Smooth muscle cell (in vitro differentiated cells): Measurements from ENCODE around the gene TTYH1. TPM values are rescaled to one million over a fixed set of nuclear protein-coding genes. Genes with fewer than 3 reads are reported as not detected.

ENCODE experiments used
- DNase-seq: peaks from one replicate; lab custom pipeline; 2025; ENCODE audit not compliant: unreplicated experiment; lab: John Stamatoyannopoulos, UW
- H2AFZ ChIP-seq: fragments of 200-600 bp; sonication (generic); 2 replicates; pipeline ENCODE4 v1.6.0; 2016; ENCODE audit warnings: antibody characterized with exemption, low read depth, mild to moderate bottlenecking
- H3F3A ChIP-seq: fragments of 200-600 bp; sonication (generic); 2 replicates; pipeline ENCODE4 v1.6.0; 2017; ENCODE audit warnings: antibody characterized with exemption, low read depth
- H3K27ac ChIP-seq: fragments of 200-600 bp; sonication (generic); 2 replicates; pipeline ENCODE4 v1.5.1; 2016; ENCODE audit warnings: low read depth, mild to moderate bottlenecking
- H3K27me3 ChIP-seq: fragments of 200-600 bp; sonication (generic); 2 replicates; pipeline ENCODE4 v1.6.1; 2016; ENCODE audit warnings: low read depth, mild to moderate bottlenecking
- H3K36me3 ChIP-seq: fragments of 200-600 bp; sonication (generic); 2 replicates; pipeline ENCODE4 v1.5.1; 2016; ENCODE audit warnings: low read depth
- H3K4me1 ChIP-seq: fragments of 200-600 bp; sonication (generic); 2 replicates; pipeline ENCODE4 v1.5.1; 2016; ENCODE audit warnings: low read depth
- H3K4me2 ChIP-seq: fragments of 200-600 bp; sonication (generic); 2 replicates; pipeline ENCODE4 v1.6.0; 2016; ENCODE audit warnings: mild to moderate bottlenecking
- H3K4me3 ChIP-seq: fragments of 200-600 bp; sonication (generic); 2 replicates; pipeline ENCODE4 v1.5.1; 2016; ENCODE audit warnings: mild to moderate bottlenecking
- H3K79me2 ChIP-seq: fragments of 200-600 bp; sonication (generic); 2 replicates; pipeline ENCODE4 v1.6.0; 2016; ENCODE audit warnings: low read depth, mild to moderate bottlenecking
- H3K9ac ChIP-seq: fragments of 200-600 bp; sonication (generic); 2 replicates; pipeline ENCODE4 v1.6.0; 2016; ENCODE audit warnings: low read depth
- H3K9me3 ChIP-seq: fragments of 200-600 bp; sonication (generic); replicated peaks from 2 replicates; pipeline ENCODE4 v1.5.1; 2016; ENCODE audit warnings: low read depth
- H4K20me1 ChIP-seq: fragments of 200-600 bp; sonication (generic); 2 replicates; pipeline ENCODE4 v1.6.0; 2016; ENCODE audit warnings: low read depth
- WGBS: methylation state at CpG from one replicate; pipeline ENCODE4 v1.1.7; 2016; ENCODE audit warnings: low lambda C conversion rate; 5-methylcytosine and 5-hydroxymethylcytosine counted together
- polyA plus RNA-seq: library from polyadenylated mRNA; unstranded; fragments of >200 nt; fragmentation: Nextera tagmentation; extraction: Ambion mirVana; gene quantifications from 2 replicates; pipeline ENCODE4 v1.2.1, GENCODE V29; 2016
- total RNA-seq: library from RNA; depleted of rRNA; stranded (reverse); fragments of >200 nt; gene quantifications from 2 replicates; pipeline ENCODE4 v1.2.3, GENCODE V29; 2014
- TF ChIP-seq, protein P1 (sequence below): fragments of 200-600 bp; sonication (generic); IDR thresholded peaks from 2 replicates; pipeline ENCODE4 v1.5.1; 2017; ENCODE audit warnings: borderline replicate concordance, mild to moderate bottlenecking, antibody characterized with exemption; ENCODE audit not compliant: insufficient read depth, poor library complexity, severe bottlenecking

The TTYH1 gene
- total and polyA plus RNA-seq, 2 experiments from 2014 or later: 0.40 to 0.65 TPM

DNA sequence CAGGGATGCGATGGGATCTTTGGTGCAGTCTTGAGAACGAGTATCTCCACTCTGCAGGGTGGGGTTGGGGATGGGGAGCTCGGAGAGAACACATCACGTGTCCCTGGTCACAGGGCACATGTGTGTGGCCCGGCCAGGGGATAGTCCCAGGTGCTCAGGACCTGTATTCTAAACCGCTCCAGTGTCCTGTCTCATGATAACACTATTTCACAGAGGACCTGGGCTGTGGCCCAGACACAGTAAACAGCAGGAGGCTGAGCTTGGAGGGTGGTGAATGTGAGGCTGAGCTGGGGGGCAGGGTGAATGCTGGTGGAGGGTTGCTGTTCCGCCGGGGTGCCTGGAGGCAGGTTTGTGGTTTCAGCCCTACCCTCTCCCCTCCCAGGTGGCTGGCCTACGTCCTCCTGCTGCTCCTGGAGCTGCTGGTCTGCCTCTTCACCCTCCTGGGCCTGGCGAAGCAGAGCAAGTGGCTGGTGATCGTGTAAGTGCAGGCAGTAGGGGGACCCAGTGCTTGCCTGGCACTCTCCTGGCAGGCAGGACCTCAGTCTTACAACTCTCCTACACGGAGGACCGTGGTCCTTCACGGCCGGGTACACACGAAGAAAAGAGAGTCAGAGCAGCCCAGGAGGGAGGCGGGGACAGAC lies 11.1 kb downstream of the TTYH1 start:
- no peaks in the 10 kb centered on the region for H3K36me3 ChIP-seq
- no peak overlapping the region for H3K4me2 ChIP-seq
- H3F3A ChIP-seq: no peaks in the 10 kb centered on the region
- TF ChIP-seq, protein P1, sequence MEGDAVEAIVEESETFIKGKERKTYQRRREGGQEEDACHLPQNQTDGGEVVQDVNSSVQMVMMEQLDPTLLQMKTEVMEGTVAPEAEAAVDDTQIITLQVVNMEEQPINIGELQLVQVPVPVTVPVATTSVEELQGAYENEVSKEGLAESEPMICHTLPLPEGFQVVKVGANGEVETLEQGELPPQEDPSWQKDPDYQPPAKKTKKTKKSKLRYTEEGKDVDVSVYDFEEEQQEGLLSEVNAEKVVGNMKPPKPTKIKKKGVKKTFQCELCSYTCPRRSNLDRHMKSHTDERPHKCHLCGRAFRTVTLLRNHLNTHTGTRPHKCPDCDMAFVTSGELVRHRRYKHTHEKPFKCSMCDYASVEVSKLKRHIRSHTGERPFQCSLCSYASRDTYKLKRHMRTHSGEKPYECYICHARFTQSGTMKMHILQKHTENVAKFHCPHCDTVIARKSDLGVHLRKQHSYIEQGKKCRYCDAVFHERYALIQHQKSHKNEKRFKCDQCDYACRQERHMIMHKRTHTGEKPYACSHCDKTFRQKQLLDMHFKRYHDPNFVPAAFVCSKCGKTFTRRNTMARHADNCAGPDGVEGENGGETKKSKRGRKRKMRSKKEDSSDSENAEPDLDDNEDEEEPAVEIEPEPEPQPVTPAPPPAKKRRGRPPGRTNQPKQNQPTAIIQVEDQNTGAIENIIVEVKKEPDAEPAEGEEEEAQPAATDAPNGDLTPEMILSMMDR: no peak
- WGBS: 75% methylated on average over 16 of the region's 17 CpGs
- H3K4me1 ChIP-seq: peaks cover 24% of the 10 kb centered on the region
- peaks cover under 1% of the 10 kb centered on the region for H4K20me1 ChIP-seq
- H3K79me2 ChIP-seq: no peaks in the 10 kb centered on the region
- no peak for DNase-seq
- H3K4me3 ChIP-seq: no peak overlapping the region
- no peak overlapping the region for H2AFZ ChIP-seq
- no peaks in the 10 kb centered on the region for H3K9me3 ChIP-seq
- H3K27me3 ChIP-seq: peaks cover 5% of the 10 kb centered on the region
- H3K9ac ChIP-seq: no peak overlapping the region
- H3K27ac ChIP-seq: no peak overlapping the region

DNA sequence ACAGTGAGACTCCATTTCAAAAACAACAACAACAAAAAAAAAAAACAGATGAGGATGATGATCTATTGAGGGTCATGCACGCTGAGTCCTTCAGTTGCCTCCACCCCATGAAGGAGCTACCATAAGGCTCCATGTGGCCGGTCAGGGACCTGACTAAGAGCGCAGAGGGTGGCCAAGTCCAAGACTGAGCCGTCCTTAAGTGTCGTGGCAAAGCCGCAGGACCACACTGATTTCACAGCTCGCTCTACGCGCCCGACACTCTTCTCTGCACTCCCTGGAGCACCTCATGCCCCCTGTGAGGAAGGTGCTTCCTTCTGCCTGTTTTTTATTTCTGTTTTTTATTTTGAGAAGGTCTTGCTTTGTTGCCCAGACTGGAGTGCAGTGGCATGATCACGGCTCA lies 12.3 kb downstream of the TTYH1 start:
- 94% methylated on average over 11 of the region's 11 CpGs for WGBS
- Histone ChIP-seq H3K4me3 (no peak overlapping the region), H3K79me2 (no peaks in the 10 kb centered on the region), H3K9me3 (no peaks in the 10 kb centered on the region), H2AFZ (no peak overlapping the region), H3K4me2 (no peak overlapping the region), H3K36me3 (no peaks in the 10 kb centered on the region), H3F3A (no peaks in the 10 kb centered on the region), H3K4me1 (peaks cover 16% of the 10 kb centered on the region), H3K27ac (no peak overlapping the region), H3K9ac (no peak overlapping the region), H3K27me3 (no peaks in the 10 kb centered on the region), H4K20me1 (peaks cover 4% of the 10 kb centered on the region)
- DNase-seq: no peak
- TF ChIP-seq, protein P1: no peak

DNA sequence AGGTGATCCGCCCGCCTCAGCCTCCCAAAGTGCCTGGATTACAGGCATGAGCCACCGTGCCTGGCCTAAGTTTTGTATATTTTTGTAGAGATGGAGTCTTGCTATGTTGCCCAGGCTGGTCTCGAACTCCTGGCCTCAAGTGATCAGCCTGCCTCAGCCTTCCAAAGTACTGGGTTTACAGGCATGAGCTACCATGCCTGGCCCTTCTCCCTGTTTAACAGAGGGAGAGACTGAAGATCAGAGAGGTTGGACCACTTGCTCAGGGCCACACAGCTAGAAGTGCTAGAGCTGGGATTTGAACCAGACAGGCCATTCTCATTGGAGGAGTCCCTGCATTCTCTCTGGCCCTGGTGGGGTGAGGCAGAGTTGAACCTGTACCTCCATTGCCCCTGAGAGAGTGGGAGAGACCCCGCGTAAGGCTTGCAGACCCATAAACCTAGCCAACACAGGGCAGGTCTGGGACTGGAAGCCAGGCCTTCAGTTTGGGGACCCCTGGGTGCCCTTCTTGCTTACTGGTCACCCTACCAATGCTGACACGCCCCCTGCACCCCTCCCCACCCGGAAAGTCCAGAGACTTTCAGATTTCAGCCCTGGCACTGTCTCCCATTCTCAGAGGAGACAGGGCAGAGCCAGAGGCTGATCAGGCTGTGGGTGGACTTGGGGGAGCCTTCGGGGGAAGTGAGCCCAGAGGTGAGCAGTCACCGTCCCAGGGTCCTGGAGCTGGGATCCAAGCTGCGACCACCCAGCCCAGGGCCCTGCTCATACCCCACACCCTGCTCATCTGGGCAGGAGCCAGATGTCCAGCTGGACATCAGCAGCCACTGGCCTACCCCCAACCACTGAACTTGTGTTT lies 13.3 kb downstream of the TTYH1 start:
- Histone ChIP-seq H2AFZ (no peak overlapping the region), H3K9me3 (no peaks in the 10 kb centered on the region), H3K79me2 (no peaks in the 10 kb centered on the region), H3K27ac (no peak overlapping the region), H3K4me3 (no peak overlapping the region), H3K4me1 (peaks cover 16% of the 10 kb centered on the region), H3K36me3 (no peaks in the 10 kb centered on the region), H4K20me1 (peaks cover 4% of the 10 kb centered on the region), H3K27me3 (no peaks in the 10 kb centered on the region), H3K4me2 (no peak overlapping the region), H3F3A (no peaks in the 10 kb centered on the region), H3K9ac (no peak overlapping the region)
- TF ChIP-seq, protein P1: no peak
- 89% methylated on average over 11 of the region's 11 CpGs for WGBS
- no peak for DNase-seq

DNA sequence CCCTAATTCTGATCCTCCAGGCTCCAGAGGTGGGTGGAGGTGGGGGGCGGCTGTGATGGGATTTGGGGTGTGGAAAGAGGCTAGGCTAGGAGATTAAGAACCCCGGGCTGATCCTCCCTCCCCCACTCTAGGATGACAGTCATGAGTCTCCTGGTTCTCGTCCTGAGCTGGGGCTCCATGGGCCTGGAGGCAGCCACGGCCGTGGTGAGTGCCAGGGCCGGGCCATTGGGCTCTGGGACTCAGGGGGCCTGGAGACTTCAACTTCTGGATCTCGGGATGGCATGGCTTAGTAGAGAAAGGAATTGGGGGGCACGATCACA lies 13.9 kb downstream of the TTYH1 start:
- Histone ChIP-seq H3K9me3 (no peaks in the 10 kb centered on the region), H2AFZ (no peak overlapping the region), H4K20me1 (peaks cover 4% of the 10 kb centered on the region), H3K79me2 (no peaks in the 10 kb centered on the region), H3K9ac (no peak overlapping the region), H3K27me3 (no peaks in the 10 kb centered on the region), H3K4me2 (no peak overlapping the region), H3K27ac (no peak overlapping the region), H3K4me1 (peaks cover 16% of the 10 kb centered on the region), H3F3A (no peaks in the 10 kb centered on the region), H3K36me3 (no peaks in the 10 kb centered on the region), H3K4me3 (no peak overlapping the region)
- TF ChIP-seq, protein P1: no peak
- no peak for DNase-seq
- 73% methylated on average over 8 of the region's 8 CpGs for WGBS
